ENCODE measurements around the gene ATP1A1. TPM values are rescaled to one million over a fixed set of nuclear protein-coding genes. Genes with fewer than 3 reads are reported as not detected.

Gene ATP1A1
- total RNA-seq, 3 donors from 2014 or later (not counting 1 experiment from before 2014, with no cell fraction given) = 134 to 144 (median 140) TPM

GRCh38 chr1:116440731-116441130, 67.7 kb downstream of the ATP1A1 start:
- Mint-ChIP-seq H3K27ac (no peak overlapping the region), H3K4me3 (no peak overlapping the region), H3K27me3 (ENCODE audit: low read depth in 2 of 2) (peaks cover 23 to 47% of the 10 kb centered on the region in 2 donors), H3K36me3 (no peaks in the 10 kb centered on the region), H3K4me1 (no peaks in the 10 kb centered on the region), H3K9me3 (no peaks in the 10 kb centered on the region)
- Histone ChIP-seq H3K9me3 (ENCODE audit: control insufficient read depth, insufficient read depth, low read length) (no peaks in the 10 kb centered on the region), H3K27me3 (ENCODE audit: control insufficient read depth, insufficient read depth, low read length) (no peaks in the 10 kb centered on the region), H3K36me3 (ENCODE audit: control insufficient read depth, insufficient read depth, low read length) (no peaks in the 10 kb centered on the region), H3K4me1 (ENCODE audit: control insufficient read depth, insufficient read depth, low read length) (no peaks in the 10 kb centered on the region), H3K4me3 (ENCODE audit: low read length) (no peak overlapping the region), H3K27ac (ENCODE audit: low read length) (no peak overlapping the region)
- no peak for TF ChIP-seq CTCF (IDR thresholded peaks at IDR 0.05)
- 89% methylated on average over 4 of the region's 4 CpGs for WGBS (ENCODE audit: insufficient coverage)
- ATAC-seq (no peak), DNase-seq (no peak)
- intact Hi-C loops (cut with micrococcal nuclease) = no loop called here

DNA sequence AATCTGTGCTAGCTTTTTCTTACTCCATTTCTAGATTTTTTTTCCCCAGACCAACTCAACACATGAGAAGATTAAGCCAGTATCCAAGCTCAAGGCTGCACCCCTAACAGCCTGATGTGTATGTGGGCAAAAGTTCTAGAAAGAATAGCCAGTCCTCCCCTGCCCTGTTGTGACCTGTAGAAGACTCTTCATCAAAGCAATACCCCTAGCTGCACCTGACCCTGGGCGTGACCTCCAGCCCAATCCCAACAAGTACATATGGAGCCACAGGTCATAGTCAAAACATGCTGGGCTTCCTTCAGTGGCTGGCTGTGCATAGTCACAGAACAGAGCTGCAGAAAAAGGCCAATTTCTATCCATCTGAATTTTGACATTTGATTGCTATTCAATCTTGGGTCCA, 72.5 kb downstream of the ATP1A1 start:
- H3K9me3 ChIP-seq (ENCODE audit: control insufficient read depth, insufficient read depth, low read length) = no peaks in the 10 kb centered on the region
- H3K27ac ChIP-seq (ENCODE audit: low read length) = no peak overlapping the region
- H3K9me3 Mint-ChIP-seq = no peaks in the 10 kb centered on the region
- H3K27me3 ChIP-seq (ENCODE audit: control insufficient read depth, insufficient read depth, low read length) = no peaks in the 10 kb centered on the region
- no peak overlapping the region for H3K4me3 ChIP-seq (ENCODE audit: low read length)
- no peaks in the 10 kb centered on the region for H3K4me1 Mint-ChIP-seq
- no peak for ATAC-seq
- H3K4me3 Mint-ChIP-seq = no peak overlapping the region
- 85% methylated on average over 1 of the region's 1 CpG for WGBS (ENCODE audit: insufficient coverage)
- intact Hi-C loops (cut with micrococcal nuclease) = no loop called here
- H3K27ac Mint-ChIP-seq = no peak overlapping the region
- peaks cover 18 to 33% of the 10 kb centered on the region in 2 donors for H3K27me3 Mint-ChIP-seq (ENCODE audit: low read depth in 2 of 2)
- no peak for DNase-seq
- no peaks in the 10 kb centered on the region for H3K4me1 ChIP-seq (ENCODE audit: control insufficient read depth, insufficient read depth, low read length)
- no peaks in the 10 kb centered on the region for H3K36me3 Mint-ChIP-seq
- H3K36me3 ChIP-seq (ENCODE audit: control insufficient read depth, insufficient read depth, low read length) = no peaks in the 10 kb centered on the region
- TF ChIP-seq CTCF (IDR thresholded peaks at IDR 0.05) = no peak

DNA sequence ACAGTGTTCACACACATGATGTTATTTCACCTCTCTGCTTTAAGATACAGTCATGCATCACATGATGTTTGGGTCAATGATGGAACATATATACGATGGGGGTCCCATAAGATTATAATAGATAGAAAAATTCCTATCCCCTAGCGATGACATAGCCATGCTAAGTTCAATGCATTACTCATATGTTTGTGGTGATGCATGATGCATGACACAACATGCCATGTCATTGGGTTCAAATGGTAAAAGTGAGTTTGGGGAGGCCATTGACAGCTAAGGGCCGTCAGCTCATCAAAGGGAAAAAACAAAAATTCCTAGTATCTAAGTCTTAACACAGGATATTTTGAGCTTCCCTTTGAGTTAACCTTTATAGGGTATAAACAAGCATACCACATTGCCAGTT, 73.6 kb downstream of the ATP1A1 start:
- Histone ChIP-seq H3K36me3 (ENCODE audit: control insufficient read depth, insufficient read depth, low read length) (no peaks in the 10 kb centered on the region), H3K27me3 (ENCODE audit: control insufficient read depth, insufficient read depth, low read length) (no peaks in the 10 kb centered on the region), H3K9me3 (ENCODE audit: control insufficient read depth, insufficient read depth, low read length) (no peaks in the 10 kb centered on the region), H3K4me1 (ENCODE audit: control insufficient read depth, insufficient read depth, low read length) (no peaks in the 10 kb centered on the region), H3K27ac (ENCODE audit: low read length) (no peak overlapping the region), H3K4me3 (ENCODE audit: low read length) (no peak overlapping the region)
- intact Hi-C loops (cut with micrococcal nuclease) = no loop called here
- H3K4me1 Mint-ChIP-seq = no peaks in the 10 kb centered on the region
- WGBS (ENCODE audit: insufficient coverage) = 100% methylated on average over 1 of the region's 3 CpGs
- no peaks in the 10 kb centered on the region for H3K36me3 Mint-ChIP-seq
- no peak for TF ChIP-seq CTCF (IDR thresholded peaks at IDR 0.05)
- H3K27ac Mint-ChIP-seq = no peak overlapping the region
- no peak for DNase-seq
- ATAC-seq = no peak
- no peaks in the 10 kb centered on the region for H3K9me3 Mint-ChIP-seq
- H3K27me3 Mint-ChIP-seq (ENCODE audit: low read depth in 2 of 2) = peaks cover 13 to 24% of the 10 kb centered on the region in 2 donors
- no peak overlapping the region for H3K4me3 Mint-ChIP-seq

DNA sequence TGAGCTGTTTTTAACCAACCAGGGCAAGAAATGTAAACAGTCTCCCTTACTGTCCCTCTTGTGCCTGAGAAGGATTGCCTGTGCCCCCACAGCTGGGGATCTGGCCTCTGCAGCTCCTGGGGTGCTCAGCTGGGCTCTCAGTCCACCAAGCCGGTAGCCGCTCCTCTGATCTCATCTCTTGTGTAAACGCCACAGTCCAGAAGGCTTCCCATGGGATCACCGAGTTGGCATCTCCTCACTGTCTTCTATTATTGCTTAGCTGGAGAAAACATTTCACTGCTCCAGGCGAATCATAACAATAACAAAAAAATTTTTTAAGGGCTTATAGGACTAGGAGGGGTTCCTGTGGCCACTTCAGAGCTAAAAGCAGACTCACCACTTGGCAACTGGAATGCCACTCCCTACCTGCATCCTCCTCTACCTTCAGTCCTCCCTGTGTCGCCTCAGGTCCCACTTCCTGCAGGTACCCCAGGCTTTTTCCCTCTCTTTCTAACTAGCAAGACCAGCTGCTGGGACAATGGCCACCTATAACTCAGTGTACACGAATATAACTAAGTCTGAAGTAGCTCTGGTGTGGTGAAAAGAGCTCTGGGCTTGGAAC, 75.8 kb downstream of the ATP1A1 start:
- H3K36me3 Mint-ChIP-seq = no peaks in the 10 kb centered on the region
- DNase-seq = no peak
- no peaks in the 10 kb centered on the region for H3K9me3 Mint-ChIP-seq
- no peak overlapping the region for H3K27ac ChIP-seq (ENCODE audit: low read length)
- H3K27me3 ChIP-seq (ENCODE audit: control insufficient read depth, insufficient read depth, low read length) = no peaks in the 10 kb centered on the region
- no peak for ATAC-seq
- H3K4me3 ChIP-seq (ENCODE audit: low read length) = no peak overlapping the region
- H3K4me1 Mint-ChIP-seq = no peaks in the 10 kb centered on the region
- H3K4me3 Mint-ChIP-seq = no peak overlapping the region
- peaks cover 6 to 9% of the 10 kb centered on the region in 2 donors for H3K27me3 Mint-ChIP-seq (ENCODE audit: low read depth in 2 of 2)
- no peaks in the 10 kb centered on the region for H3K9me3 ChIP-seq (ENCODE audit: control insufficient read depth, insufficient read depth, low read length)
- intact Hi-C loops (cut with micrococcal nuclease) = no loop called here
- no peak for TF ChIP-seq CTCF (IDR thresholded peaks at IDR 0.05)
- no peaks in the 10 kb centered on the region for H3K36me3 ChIP-seq (ENCODE audit: control insufficient read depth, insufficient read depth, low read length)
- WGBS (ENCODE audit: insufficient coverage) = 87% methylated on average over 7 of the region's 7 CpGs
- H3K27ac Mint-ChIP-seq = no peak overlapping the region
- no peaks in the 10 kb centered on the region for H3K4me1 ChIP-seq (ENCODE audit: control insufficient read depth, insufficient read depth, low read length)

Data from natural killer cell (primary cell).